Activated effector memory CD4-positive, alpha-beta T cell treated with anti-CD3 and anti-CD28 coated beads, Interleukin-2, amount 50 U/mL, for 16 hours (primary cell): ENCODE data around the gene NT5DC4.
"Not testable (repeated sequence)": the region's sequence is repeated elsewhere in the genome, so short reads cannot be mapped to it uniquely, and the experiment has no call there.

ENCODE experiments used
- DNase-seq: peaks from one replicate; pipeline ENCODE4 v3.0.0-alpha.2; 2020

Gene NT5DC4

DNA sequence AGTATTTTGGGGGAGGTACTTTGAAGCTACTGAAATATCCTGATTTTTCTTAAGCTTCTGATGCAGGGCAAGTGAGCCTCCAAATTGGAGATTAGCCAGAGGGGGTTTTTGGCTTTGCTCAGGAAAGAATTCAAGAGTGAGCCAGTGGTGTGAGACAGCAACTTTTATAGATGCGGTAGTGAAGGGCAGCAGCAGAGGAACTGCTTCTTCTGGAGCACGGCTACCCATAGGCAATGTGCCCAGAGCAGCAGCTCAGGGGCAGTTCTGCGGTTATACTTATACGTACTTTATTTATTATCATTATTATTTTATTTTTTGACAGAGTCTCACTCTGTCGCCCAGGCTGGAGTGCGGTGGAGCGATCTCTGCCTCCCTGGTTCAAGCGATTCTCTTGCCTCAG, 19.8 kb upstream of the NT5DC4 start:
- peak; percentile 6 for DNase-seq

DNA sequence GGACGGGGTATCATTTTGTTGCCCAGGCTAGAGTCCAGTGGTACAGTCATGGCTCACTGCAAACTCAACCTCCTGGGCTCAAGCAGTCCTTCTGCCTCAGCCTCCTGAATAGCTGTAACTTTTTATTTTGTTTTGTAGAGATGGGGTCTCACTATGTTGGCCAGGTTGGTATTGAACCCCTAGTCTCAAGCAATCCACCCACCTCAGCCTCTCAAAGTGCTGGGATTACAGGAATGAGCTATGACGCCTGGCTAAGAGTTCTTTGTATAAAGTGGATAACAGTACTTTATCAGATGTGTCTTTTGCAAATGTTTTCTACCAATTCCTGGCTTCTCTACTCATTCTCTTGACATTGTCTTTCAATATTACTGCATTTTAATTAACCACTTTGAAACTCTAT, 17.1 kb upstream of the NT5DC4 start:
- DNase-seq, result peak; percentile 21

DNA sequence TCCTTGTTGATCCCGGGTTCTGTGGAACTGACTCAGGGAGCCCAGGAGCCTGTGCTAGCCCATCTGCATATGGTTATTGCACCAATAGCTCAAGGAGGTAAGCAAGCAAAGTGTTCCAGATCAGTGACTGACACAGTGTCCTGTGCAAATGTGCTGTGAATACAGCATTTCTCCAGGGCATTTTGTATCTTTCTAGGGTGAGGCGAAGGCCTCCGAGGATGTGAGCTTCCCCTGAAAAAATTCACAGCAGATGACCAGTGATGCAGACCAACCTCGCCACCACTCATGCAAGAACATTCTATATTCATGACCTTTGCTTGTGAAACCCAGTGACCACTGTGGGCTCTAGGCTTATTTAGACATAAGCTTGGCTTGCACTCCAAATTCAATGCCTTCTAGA, 15.2 kb upstream of the NT5DC4 start:
- peak; percentile 25 for DNase-seq

DNA sequence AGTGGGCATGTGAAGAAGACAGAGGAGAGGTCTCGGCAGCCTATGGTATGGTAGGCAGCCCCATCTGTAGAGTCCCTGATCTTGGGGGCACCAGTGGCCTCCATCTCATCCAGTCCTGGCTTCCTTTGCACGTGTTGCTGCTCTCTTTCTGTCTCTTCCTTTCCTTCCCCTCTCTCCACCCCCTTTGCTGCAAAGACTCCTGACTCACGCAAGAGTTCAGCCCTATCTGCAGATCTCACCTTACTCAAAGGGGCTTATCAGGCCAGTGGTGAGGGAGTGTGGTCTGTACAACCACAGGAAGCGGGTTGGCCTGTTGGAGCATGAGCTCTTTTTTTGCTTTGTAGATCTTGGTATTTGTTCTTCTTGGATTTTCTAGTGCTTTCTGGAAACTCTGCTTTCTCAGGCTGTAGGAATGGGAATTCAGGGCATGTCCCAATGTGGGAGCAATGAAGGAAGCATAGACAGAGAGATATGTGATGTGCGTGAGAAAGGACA, 14.6 kb upstream of the NT5DC4 start:
- peak; percentile 75 for DNase-seq

DNA sequence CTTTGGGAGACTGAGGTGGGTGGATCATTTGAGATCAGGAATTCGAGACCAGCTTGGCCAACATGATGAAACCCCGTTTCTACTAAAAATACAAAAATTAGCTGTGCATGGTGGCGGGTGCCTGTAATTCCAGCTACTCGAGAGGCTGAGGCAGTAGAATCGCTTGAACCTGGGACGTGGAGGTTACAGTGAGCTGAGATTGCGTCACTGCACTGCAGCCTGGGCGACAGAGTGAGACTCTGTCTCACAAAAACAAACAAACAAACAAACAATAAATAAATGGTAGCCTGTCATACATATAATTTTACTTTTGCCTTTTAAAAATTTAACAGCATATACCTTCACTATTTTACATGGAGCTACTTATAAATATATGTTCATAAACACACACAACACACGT, 13.9 kb upstream of the NT5DC4 start:
- DNase-seq, result peak; percentile 17

DNA sequence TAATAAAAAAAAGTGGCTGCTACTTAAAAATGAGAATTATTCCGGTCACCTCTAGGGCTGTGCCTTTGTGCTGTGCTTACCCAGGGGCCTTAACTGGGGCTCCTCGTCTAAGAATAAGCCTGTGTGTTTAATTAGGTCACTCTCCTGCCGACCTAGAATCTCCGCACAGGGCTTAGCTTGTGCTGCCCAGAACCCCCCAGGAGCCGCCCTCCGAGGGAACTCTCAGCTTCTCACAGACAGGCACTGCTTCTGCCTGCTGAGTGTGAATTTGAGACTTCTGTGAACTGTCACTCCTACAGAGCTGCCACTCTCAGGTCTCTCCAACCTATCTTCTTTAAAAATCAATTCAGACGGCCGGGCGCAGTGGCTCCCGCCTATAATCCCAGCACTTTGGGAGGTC, 11.9 kb upstream of the NT5DC4 start:
- DNase-seq, result no peak

DNA sequence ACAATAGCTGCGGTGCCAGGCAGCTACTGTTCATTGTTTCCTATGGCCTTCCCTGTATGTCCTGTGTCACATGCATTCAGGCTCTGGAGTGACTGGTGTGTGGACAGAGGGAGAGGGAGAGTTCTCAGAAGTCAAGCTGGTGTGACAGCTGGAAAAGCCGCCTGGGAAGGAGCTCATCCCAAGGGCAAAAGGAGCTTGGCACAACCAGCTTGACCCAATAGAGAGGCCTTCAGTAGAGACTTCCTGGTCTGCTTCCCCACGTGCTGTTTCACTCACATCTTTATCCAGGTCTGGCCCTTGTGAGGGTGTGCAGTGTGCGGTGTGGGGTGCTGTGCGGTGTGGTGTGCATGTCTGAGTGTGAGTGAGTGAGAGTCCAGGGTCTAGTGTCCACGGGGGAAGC, 11.1 kb upstream of the NT5DC4 start:
- DNase-seq, result no peak

DNA sequence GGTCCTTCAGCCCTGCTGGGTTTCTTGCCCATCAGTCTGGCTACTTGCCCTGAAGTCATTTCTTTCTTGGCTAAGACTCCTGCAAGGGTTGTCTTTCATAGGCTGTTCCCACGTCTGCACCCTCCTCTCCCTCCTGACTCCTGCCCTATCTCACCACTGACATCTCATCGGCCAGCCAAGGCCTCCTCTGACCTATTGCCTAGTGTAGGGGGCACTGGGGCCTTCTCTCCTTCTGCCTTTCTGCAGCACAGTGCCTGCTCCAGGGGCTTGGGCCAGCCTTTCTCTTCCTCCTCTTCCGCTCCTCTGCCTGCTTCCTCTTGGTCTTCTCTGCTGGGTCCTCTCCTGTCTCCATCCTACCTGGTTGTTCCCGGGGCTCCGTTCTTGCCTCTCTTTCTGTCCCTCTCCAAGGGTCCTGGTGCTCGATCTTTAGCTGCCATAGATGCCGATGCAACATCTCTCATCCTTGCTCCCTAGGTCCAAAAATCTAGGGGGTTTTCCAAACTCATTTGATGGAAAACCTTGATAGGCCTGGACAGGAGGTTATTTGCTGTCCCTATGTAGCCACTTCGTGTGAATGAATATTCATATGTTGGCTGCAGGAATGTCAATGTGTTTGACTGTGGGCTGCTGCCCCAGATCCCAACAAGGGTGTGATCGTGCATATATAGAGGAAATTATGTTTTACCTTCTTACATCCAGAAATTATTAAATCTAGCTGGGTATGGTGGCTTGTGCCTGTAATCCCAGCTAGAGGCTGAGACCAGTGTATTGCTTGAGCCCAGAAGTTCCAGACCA, 9.7 kb upstream of the NT5DC4 start:
- no peak for DNase-seq

DNA sequence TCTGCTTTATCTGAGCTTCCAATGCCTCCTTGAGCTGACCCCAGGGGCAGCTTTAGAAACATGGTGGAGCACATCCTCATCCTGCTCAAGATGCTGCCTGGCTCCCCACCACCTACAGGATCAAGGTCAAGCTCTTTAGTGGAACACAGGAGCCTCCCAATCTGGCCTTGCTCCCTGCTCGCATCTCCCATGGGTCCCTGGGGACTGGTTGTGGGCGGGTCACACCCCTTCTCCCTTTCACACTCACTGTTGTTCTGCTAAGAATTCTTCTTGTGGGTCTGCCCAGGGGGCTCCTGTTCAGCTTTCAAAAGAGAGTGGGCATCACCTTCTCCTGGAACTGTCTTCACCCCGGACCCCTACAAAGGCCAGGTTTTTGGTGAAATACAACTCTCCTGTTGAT, 8.4 kb upstream of the NT5DC4 start:
- no peak for DNase-seq

DNA sequence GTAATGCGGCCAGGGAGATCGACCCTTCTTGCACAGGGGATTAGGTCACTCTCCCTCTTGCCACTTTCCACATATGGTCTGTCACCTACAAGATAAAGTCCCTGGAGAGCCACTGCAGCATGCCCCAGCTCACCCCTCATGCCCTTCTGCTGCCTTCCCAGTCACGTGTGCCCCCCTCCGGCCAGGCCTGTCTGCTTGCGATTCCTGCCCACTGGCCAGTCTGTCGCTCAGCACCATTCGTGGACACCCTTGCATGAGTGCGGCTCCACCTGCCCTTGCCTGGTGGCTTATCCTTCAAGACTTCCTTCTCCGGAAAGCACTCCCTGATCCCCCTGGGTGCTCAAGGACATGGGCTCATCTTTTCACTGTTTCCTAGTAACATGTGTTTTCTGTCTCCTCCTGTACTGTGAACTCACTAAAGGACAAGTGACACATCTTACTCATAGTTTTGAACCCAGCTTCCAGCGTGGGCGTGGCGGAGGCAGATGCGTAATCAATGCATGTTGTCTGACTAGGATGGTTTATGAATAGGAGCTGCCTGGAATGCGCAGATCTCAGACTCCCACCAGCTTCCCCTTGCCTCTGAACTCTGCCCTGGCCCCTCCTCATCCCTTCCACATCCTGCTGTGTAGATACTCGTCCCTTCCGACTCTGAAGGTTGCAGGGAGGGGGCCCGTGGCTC, 7.8 kb upstream of the NT5DC4 start:
- DNase-seq, result peak; percentile 80

DNA sequence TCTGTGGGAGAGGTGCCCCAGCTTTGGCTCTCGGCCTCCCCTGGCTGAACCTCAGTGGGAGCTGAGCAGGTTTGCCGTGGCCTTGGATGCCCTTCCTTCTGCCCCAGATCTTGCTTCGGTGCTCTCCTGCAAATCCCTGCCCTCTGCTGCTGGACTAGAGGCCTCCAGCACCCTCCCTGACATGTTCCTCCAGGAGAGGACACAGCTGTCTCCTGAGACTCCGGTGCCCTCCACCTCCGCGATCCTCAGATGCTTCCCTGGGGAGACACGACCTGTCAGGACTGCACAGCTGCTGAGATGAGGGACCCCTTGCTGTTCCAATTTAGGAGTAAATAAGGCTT, 7.3 kb upstream of the NT5DC4 start:
- no peak for DNase-seq

DNA sequence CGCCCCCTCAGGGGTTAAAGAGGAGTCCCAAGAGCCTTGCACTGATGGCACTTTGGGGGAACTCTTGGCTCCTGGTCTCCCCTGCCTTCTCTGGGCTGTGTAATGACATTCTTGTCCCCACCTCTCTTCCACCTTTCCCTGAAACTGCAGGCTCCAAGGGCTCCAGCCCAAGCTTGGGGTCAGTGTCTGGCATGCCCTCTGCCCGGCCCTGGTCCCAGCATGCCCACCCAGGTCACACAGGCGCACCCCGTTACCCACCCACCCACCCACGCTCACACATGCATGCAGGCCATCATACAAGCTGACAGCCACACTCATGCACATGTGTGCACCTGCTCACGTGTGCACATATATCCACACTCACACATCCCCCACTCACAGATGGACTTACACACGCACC, 6.9 kb upstream of the NT5DC4 start:
- no peak for DNase-seq

DNA sequence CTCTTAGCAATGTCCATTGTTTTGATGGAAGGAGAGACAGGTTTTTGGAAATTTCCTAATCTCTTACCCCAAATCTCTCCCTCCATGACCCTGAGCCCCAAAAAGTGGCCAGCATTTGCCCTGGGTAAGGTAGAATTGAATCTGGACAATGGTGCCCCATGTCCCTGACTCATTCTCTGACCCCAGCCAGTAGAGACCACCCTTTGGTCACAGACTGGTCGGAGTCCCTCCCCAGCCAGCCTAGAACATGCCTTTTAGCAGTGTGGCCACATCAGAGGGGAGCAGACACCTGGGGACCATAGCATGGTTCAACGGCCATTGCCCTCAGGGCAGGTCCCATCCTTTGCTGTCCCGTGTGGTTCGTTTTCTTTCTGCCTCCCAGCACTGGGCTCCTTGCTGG, 6.5 kb upstream of the NT5DC4 start:
- no peak for DNase-seq

DNA sequence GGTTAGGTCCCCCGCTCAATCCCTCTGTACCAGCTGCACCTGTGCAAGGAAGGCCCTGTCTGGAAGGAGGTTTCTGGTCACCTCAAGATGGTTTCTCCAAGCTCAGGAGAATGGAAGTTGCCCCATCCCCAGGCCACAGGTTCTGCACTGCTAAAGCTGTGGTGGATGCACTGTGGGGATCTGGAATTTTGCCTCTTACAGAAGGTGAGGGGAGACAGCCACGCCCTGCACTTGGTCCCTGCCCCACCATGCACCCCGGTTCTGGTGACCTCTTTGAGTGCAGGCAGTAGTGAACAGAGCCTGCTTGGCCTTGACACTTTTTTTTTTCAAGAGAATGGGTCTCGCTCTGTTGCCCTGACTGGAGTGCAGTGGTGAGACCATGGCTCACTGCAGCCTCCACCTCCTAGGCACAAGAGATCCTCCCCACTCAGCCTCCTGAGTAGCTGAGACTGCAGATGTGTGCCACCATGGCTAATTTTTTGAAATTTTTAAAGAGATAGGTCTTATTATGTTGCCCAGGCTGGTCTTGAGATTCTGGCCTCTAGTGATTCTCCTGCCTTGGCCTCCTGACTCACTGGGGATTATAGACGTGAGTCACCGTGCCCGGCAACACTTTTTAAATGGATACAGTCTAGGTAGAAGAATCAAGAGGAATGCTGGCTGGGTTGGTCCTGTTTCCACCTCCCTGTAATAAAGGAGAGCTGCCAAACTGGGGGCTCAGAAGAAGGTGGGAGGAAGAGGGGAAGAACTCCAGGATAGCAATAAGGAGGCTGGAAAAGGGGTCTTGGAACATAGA, 5.8 kb upstream of the NT5DC4 start:
- no peak for DNase-seq

DNA sequence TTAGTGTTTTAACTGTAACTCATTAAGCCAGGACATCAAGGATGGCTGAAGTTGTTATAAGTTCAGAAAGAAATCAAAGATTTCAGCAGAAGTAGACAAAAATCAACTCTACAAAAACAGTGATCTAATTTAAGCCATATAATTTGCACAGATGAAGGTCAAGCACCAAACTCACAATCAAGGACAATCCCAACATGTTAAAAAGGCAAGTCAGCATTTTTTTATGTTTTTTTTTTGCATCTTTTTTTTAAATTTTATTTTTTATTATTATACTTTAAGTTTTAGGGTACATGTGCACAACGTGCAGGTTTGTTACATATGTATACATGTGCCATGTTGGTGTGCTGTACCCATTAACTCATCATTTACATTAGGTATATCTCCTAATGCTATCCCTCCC, 4.7 kb upstream of the NT5DC4 start:
- DNase-seq, result not testable (repeated sequence)

DNA sequence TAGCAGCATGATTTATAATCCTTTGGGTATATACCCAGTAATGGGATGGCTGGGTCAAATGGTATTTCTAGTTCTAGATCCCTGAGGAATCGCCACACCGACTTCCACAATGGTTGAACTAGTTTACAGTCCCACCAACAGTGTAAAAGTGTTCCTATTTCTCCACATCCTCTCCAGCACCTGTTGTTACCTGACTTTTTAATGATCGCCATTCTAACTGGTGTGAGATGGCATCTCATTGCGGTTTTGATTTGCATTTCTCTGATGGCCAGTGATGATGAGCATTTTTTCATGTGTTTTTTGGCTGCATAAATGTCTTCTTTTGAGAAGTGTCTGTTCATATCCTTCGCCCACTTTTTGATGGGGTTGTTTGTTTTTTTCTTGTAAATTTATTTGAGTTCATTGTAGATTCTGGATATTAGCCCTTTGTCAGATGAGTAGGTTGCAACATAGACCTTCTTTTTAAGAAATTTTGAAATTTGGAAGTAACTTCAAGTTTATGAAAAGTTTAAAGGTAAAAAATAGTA, 3.9 kb upstream of the NT5DC4 start:
- DNase-seq, result not testable (repeated sequence)

DNA sequence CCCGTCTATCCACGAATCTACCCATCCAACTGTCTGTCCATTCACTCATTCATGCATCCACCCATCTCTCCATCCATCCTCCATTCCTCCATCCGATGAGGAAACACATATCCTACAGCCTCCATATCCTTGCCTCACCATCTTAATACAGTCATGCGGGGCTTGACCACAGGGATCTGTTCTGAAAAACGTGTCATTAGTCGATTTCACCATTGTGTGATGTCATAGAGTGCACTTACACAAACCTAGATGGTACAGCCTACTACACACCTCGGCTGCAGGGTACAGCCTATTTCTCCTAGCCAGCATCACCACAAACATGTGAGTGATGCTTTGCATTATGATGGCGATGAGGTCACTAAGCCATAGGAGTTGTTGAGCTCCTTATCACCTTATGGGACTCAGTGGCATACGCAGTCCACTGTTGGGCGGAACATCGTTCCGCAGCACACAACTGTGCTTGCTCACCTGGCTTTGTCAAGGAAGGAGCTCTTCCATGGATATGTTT, 1.9 kb upstream of the NT5DC4 start:
- no peak for DNase-seq

DNA sequence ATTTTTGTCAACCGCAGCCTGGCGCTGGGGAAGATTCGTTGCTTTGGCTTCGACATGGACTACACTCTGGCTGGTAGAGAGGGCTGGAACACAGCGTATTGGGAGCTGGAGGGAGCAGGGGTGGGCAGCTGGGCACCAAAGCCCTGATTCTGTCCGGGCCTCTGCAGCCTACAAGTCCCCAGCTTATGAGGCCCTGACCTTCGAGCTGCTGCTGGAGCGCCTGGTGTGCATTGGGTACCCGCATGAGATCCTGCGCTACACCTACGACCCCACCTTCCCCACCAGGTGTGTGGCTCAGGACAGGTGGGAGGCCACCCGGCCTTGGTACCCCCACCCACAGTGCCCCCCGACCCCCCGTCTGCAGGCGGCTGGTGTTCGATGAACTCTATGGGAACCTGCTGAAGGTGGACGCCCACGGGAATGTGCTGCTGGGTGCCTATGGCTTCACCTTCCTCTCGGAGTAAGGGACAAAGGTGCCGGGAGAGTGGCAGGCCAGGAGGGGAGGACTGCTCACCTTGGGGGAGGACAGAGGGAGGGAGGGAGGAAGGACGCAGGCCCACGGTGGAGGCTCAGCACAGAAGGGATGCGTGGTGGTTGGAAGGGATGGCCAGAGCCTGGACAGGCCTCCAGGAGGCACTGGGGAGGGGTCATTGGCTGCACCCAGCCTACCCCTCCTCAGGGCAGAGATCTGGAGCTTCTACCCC, 1.2 kb downstream of the NT5DC4 start:
- DNase-seq, result no peak

DNA sequence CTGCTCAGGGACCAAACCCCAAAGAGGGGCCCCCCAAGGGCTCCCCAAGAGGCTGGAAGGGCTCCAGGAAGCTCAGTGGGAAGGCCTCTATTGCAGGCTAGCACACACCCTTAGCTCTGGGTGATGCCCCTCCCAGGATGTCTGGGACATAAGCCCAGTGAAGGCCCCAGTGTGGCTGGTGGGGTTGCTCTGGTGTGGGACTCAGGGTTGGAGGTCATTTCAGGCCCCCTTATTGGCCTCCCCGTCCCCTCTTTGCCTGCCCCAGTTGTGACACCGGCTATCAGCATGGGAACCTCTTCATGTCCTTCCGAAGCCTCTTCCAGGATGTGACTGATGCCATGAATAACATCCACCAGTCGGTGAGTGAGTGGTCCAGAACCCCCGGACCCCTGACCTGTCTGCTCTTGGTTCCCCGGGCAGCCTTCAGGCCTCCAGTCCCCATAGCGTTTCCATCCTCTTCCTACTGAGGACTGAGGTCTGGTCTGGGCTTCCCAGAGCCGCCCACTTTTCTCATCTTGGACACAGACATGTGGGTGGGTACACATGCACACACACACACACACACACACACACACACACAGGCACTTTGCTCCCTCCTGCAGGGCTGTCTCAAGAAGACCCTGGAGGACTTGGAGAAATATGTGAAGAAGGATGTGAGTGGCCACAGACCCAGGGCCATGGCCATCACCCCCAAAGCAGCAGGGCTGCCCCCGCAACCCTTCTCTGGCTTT, 2.2 kb downstream of the NT5DC4 start:
- DNase-seq, result no peak

DNA sequence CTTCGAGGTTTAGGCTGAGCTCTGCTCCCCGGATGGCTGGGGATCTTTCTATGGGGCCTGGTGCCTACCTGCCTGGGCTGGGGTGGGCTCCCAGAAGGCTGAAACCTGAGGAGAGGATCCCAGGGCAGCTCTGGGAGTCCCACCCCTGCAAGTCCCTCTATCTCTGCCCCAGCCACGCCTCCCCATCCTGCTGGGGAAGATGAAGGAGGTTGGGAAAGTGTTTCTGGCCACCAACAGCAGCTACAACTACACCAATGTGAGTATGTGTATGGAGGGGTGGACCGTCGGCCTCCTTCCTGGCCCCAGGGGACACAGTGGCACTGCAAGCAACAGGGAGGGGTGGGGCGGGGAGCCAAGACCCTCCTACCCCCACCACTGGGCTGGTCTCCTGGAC, 2.7 kb downstream of the NT5DC4 start:
- no peak for DNase-seq

DNA sequence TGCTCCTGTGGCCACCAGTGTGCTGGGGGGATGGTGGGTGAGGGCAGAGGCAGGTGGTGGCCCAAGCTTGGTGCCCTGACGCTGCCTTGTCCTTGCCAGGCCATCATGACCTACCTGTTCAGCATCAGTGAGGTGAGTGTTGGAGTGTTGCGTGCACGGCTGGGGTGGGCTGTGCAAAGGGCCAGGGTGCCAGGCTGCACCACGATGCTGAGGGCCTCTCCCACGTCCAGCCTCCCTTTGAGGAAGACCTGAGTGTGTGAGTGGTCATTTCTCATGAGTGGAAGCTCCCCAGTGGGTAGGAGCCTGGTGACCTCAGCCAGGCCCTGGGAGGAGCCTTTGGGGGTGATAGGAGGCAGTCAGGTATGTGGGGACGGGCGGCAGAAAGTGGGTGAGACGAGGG, 3.2 kb downstream of the NT5DC4 start:
- DNase-seq, result no peak
